SU-DHL-6 (cell line): ENCODE measurements around the gene AKNAD1.
"Not testable (repeated sequence)": the region's sequence is repeated elsewhere in the genome, so short reads cannot be mapped to it uniquely, and the experiment has no call there.

Experiments
- H2AFZ ChIP-seq: fragments of 200-600 bp; sonication (generic); 2 replicates; pipeline ENCODE4 v1.6.1; 2014; ENCODE audit warnings: low read depth, mild to moderate bottlenecking, moderate library complexity, mixed read lengths, antibody characterized with exemption, low read length; ENCODE audit not compliant: severe bottlenecking
- H3F3A ChIP-seq: fragments of 200-600 bp; shearing (Covaris generic); 2 replicates; pipeline ENCODE4 v1.6.0; 2016; ENCODE audit warnings: antibody characterized with exemption, mild to moderate bottlenecking; ENCODE audit not compliant: insufficient read depth
- H3K27ac ChIP-seq: fragments of 200-600 bp; sonication (generic); 2 replicates; pipeline ENCODE4 v1.5.1; 2016; ENCODE audit warnings: low read depth, mild to moderate bottlenecking, low read length, moderate library complexity, mixed read lengths
- H3K27me3 ChIP-seq: fragments of 200-600 bp; sonication (generic), shearing (Covaris generic); 2 replicates; pipeline ENCODE4 v1.6.0; 2014; ENCODE audit warnings: mild to moderate bottlenecking, low read length
- H3K36me3 ChIP-seq: fragments of 200-600 bp; sonication (generic); 2 replicates; pipeline ENCODE4 v1.6.1; 2014; ENCODE audit warnings: mild to moderate bottlenecking, low read length, mixed read lengths
- H3K4me2 ChIP-seq: fragments of 300-600, 200-600 bp; shearing (Covaris generic), sonication (generic); 2 replicates; pipeline ENCODE4 v1.6.0; 2014; ENCODE audit warnings: low read length, low read depth, mild to moderate bottlenecking; ENCODE audit not compliant: poor library complexity, severe bottlenecking
- H3K4me3 ChIP-seq: fragments of 200-600 bp; sonication (generic); 2 replicates; pipeline ENCODE4 v1.5.1; 2014; ENCODE audit warnings: antibody characterized with exemption, low read length, mild to moderate bottlenecking, mixed read lengths; ENCODE audit not compliant: insufficient read depth, poor library complexity, severe bottlenecking
- H3K79me2 ChIP-seq: fragments of 200-600 bp; sonication (generic); 2 replicates; pipeline ENCODE4 v1.6.1; 2014; ENCODE audit warnings: mild to moderate bottlenecking, low read length, moderate library complexity; ENCODE audit not compliant: insufficient read depth
- H3K9ac ChIP-seq: fragments of 200-600 bp; sonication (generic); 2 replicates; pipeline ENCODE4 v1.7.0; 2014; ENCODE audit warnings: mild to moderate bottlenecking, low read length
- H3K9me2 ChIP-seq: fragments of 200-600 bp; sonication (generic); replicated peaks from 2 replicates; pipeline ENCODE4 v1.6.1; 2014; ENCODE audit warnings: low read length; ENCODE audit not compliant: insufficient read depth
- H3K9me3 ChIP-seq: fragments of 200-600 bp; sonication (generic); 2 replicates; pipeline ENCODE4 v1.6.1; 2014; ENCODE audit warnings: low read length, mixed read lengths; ENCODE audit not compliant: insufficient read depth
- H4K20me1 ChIP-seq: fragments of 200-600 bp; sonication (generic); 2 replicates; pipeline ENCODE4 v1.6.1; 2014; ENCODE audit warnings: low read depth, mild to moderate bottlenecking, antibody characterized with exemption, low read length, moderate library complexity, mixed read lengths
- CTCF ChIP-seq: fragments of 200-600 bp; sonication (generic); IDR thresholded peaks from one replicate; pipeline ENCODE4 v1.5.1; 2017; ENCODE audit warnings: antibody characterized with exemption, mild to moderate bottlenecking, low read length, moderate library complexity; ENCODE audit not compliant: insufficient read depth, poor library complexity, severe bottlenecking
- EZH2phosphoT487 ChIP-seq: fragments of 200-600 bp; sonication (generic), shearing (Covaris generic); conservative IDR thresholded peaks from 2 replicates; pipeline ENCODE4 v1.6.1; 2018; ENCODE audit warnings: mild to moderate bottlenecking, antibody characterized with exemption, low read length, moderate library complexity, mixed read lengths

Gene AKNAD1

GRCh38 chr1:108889706-108890384 is 33.0 kb upstream of the AKNAD1 start:
- H3K27me3 ChIP-seq = no peaks in the 10 kb centered on the region
- no peak overlapping the region for H2AFZ ChIP-seq
- peaks cover 3% of the 10 kb centered on the region for H3K79me2 ChIP-seq
- no peak overlapping the region for H3K4me3 ChIP-seq
- H3K9me2 ChIP-seq = no peaks in the 10 kb centered on the region
- H3K4me2 ChIP-seq = no peak overlapping the region
- H3K9me3 ChIP-seq = no peaks in the 10 kb centered on the region
- no peak overlapping the region for H3K27ac ChIP-seq
- H4K20me1 ChIP-seq = no peaks in the 10 kb centered on the region
- H3F3A ChIP-seq = no peaks in the 10 kb centered on the region
- TF ChIP-seq EZH2phosphoT487 = no peak
- TF ChIP-seq CTCF = no peak
- no peak overlapping the region for H3K9ac ChIP-seq
- 0 out of 2 replicates have a peak, but pooled peaks cover 4% of the 10 kb centered on the region for H3K36me3 ChIP-seq

- not testable (repeated sequence) for H3K36me3 ChIP-seq, H3K9me2 ChIP-seq, H3F3A ChIP-seq, H3K27me3 ChIP-seq, H4K20me1 ChIP-seq, H3K79me2 ChIP-seq, H2AFZ ChIP-seq, H3K27ac ChIP-seq, H3K9ac ChIP-seq, H3K4me3 ChIP-seq, H3K9me3 ChIP-seq, H3K4me2 ChIP-seq
Observed at GRCh38 chr1:108889006-108889645, 32.2 kb upstream of the AKNAD1 start.

- Histone ChIP-seq H4K20me1 (no peaks in the 10 kb centered on the region), H3K9me2 (no peaks in the 10 kb centered on the region), H2AFZ (no peak overlapping the region), H3K27ac (no peak overlapping the region), H3K79me2 (peaks cover 25% of the 10 kb centered on the region), H3K4me3 (no peak overlapping the region), H3F3A (no peaks in the 10 kb centered on the region), H3K4me2 (no peak overlapping the region), H3K9ac (no peak overlapping the region), H3K27me3 (no peaks in the 10 kb centered on the region), H3K9me3 (no peaks in the 10 kb centered on the region), H3K36me3 (peaks cover 7% of the 10 kb centered on the region; the same call in 1 of the 2 replicates)
- no peak for TF ChIP-seq EZH2phosphoT487
- no peak for TF ChIP-seq CTCF
Observed at GRCh38 chr1:108886292-108886691, 29.4 kb upstream of the AKNAD1 start.

GRCh38 chr1:108884968-108885367 is 28.1 kb upstream of the AKNAD1 start:
- Histone ChIP-seq H4K20me1 (no peaks in the 10 kb centered on the region), H3K27ac (no peak overlapping the region), H3K4me2 (no peak overlapping the region), H3K9me2 (no peaks in the 10 kb centered on the region), H3K36me3 (peaks cover 7% of the 10 kb centered on the region; the same call in 1 of the 2 replicates), H3K4me3 (no peak overlapping the region), H3K27me3 (no peaks in the 10 kb centered on the region), H3K9me3 (no peaks in the 10 kb centered on the region), H3K9ac (no peak overlapping the region), H3K79me2 (peaks cover 38% of the 10 kb centered on the region), H3F3A (no peaks in the 10 kb centered on the region), H2AFZ (no peak overlapping the region)
- no peak for TF ChIP-seq EZH2phosphoT487
- no peak for TF ChIP-seq CTCF
